ENCODE measurements around the gene PDLIM5. TPM values are rescaled to one million over a fixed set of nuclear protein-coding genes. Genes with fewer than 3 reads are reported as not detected.
"Not testable (repeated sequence)": the region's sequence is repeated elsewhere in the genome, so short reads cannot be mapped to it uniquely, and the experiment has no call there.

Gene PDLIM5
- polyA plus RNA-seq, 3 donors: 13.2 to 48.3 (median 27.3) TPM

- H3K27ac ChIP-seq (ENCODE audit: low read depth, low read length): not testable (repeated sequence)
- WGBS, 3 donors: 81 to 93% (median 88%) methylated on average over 2 of the region's 2 CpGs
Observed at GRCh38 chr4:94513532-94513931, 61.8 kb downstream of the PDLIM5 start.

- 75 to 92% (median 90%) methylated on average over 4 of the region's 4 CpGs for WGBS, 3 donors
- H3K27ac ChIP-seq (ENCODE audit: low read depth, low read length): no peak overlapping the region
Observed at GRCh38 chr4:94515365-94515764, 63.6 kb downstream of the PDLIM5 start.

- 76 to 94% (median 94%) methylated on average over 3 of the region's 3 CpGs for WGBS, 3 donors
- no peak overlapping the region for H3K27ac ChIP-seq (ENCODE audit: low read depth, low read length)
Observed at GRCh38 chr4:94516067-94516466, 64.3 kb downstream of the PDLIM5 start.

GRCh38 chr4:94516999-94517398, 65.3 kb downstream of the PDLIM5 start:
- H3K27ac ChIP-seq (ENCODE audit: low read depth, low read length): no peak overlapping the region
- 80 to 87% (median 83%) methylated on average over 5 of the region's 5 CpGs for WGBS, 3 donors

- H3K27ac ChIP-seq (ENCODE audit: low read depth, low read length): no peak overlapping the region
- WGBS, 3 donors: 95 to 96% (median 95%) methylated on average over 1 of the region's 1 CpG
Observed at GRCh38 chr4:94517492-94517891, 65.8 kb downstream of the PDLIM5 start.

GRCh38 chr4:94519019-94519418, 67.3 kb downstream of the PDLIM5 start:
- WGBS, 3 donors: 40 to 46% (median 45%) methylated on average over 5 of the region's 5 CpGs
- no peak overlapping the region for H3K27ac ChIP-seq (ENCODE audit: low read depth, low read length)

GRCh38 chr4:94519925-94520789, 68.4 kb downstream of the PDLIM5 start:
- WGBS, 3 donors: 20 to 51% (median 31%) methylated on average over 4 of the region's 4 CpGs
- H3K27ac ChIP-seq (ENCODE audit: low read depth, low read length): no peak overlapping the region

- no peak overlapping the region for H3K27ac ChIP-seq (ENCODE audit: low read depth, low read length)
Observed at GRCh38 chr4:94523033-94523580, 71.4 kb downstream of the PDLIM5 start.

GRCh38 chr4:94523617-94524016, 71.9 kb downstream of the PDLIM5 start:
- no peak overlapping the region for H3K27ac ChIP-seq (ENCODE audit: low read depth, low read length)
- 95 to 97% (median 96%) methylated on average over 3 of the region's 3 CpGs for WGBS, 3 donors

GRCh38 chr4:94525993-94526728, 74.4 kb downstream of the PDLIM5 start:
- WGBS, 3 donors: 48 to 53% (median 50%) methylated on average over 3 of the region's 3 CpGs
- no peak overlapping the region for H3K27ac ChIP-seq (ENCODE audit: low read depth, low read length)

- H3K27ac ChIP-seq (ENCODE audit: low read depth, low read length): no peak overlapping the region
- WGBS, 3 donors: 90 to 95% (median 91%) methylated on average over 3 of the region's 3 CpGs
Observed at GRCh38 chr4:94527556-94528233, 76.0 kb downstream of the PDLIM5 start.

- WGBS, 3 donors: 93 to 95% (median 95%) methylated on average over 8 of the region's 8 CpGs
- no peak overlapping the region for H3K27ac ChIP-seq (ENCODE audit: low read depth, low read length)
Observed at GRCh38 chr4:94528792-94529451, 77.2 kb downstream of the PDLIM5 start.

- H3K27ac ChIP-seq (ENCODE audit: low read depth, low read length): no peak overlapping the region
Observed at GRCh38 chr4:94530073-94530472, 78.3 kb downstream of the PDLIM5 start.

- WGBS, 3 donors: 89 to 94% (median 91%) methylated on average over 9 of the region's 9 CpGs
- H3K27ac ChIP-seq (ENCODE audit: low read depth, low read length): no peak overlapping the region
Observed at GRCh38 chr4:94531991-94532789, 80.4 kb downstream of the PDLIM5 start.

- WGBS, 3 donors: 61 to 82% (median 69%) methylated on average over 4 of the region's 4 CpGs
Observed at GRCh38 chr4:94533405-94534223, 81.9 kb downstream of the PDLIM5 start.

GRCh38 chr4:94534401-94535312, 82.9 kb downstream of the PDLIM5 start:
- H3K27ac ChIP-seq (ENCODE audit: low read depth, low read length): no peak overlapping the region
- WGBS, 3 donors: 40 to 53% (median 50%) methylated on average over 5 of the region's 5 CpGs

More at GRCh38 chr4:94533405-94534223, 81.9 kb downstream of the PDLIM5 start:
- no peak overlapping the region for H3K27ac ChIP-seq (ENCODE audit: low read depth, low read length)
